Skeletal muscle tissue (tissue), 4 donors: ENCODE data around the gene OR4X1. TPM values are rescaled to one million over a fixed set of nuclear protein-coding genes. Genes with fewer than 3 reads are reported as not detected.
"Not testable (repeated sequence)": the region's sequence is repeated elsewhere in the genome, so short reads cannot be mapped to it uniquely, and the experiment has no call there.

Experiments used
- H3K27ac ChIP-seq: one replicate; pipeline ENCODE4 v1.7.0; 2013; ENCODE audit warnings: mild to moderate bottlenecking, low read depth, low read length, inconsistent platforms
- H3K27me3 ChIP-seq, 3 donors: one replicate each; pipeline ENCODE4 v1.7.0; 2013; ENCODE audit warnings: low read length in 3 of 3; ENCODE audit not compliant: control insufficient read depth in 3 of 3, insufficient read depth in 3 of 3
- H3K36me3 ChIP-seq, 3 donors: one replicate each; pipeline ENCODE4 v1.7.0; 2013; ENCODE audit warnings: low read length in 3 of 3; ENCODE audit not compliant: control insufficient read depth in 3 of 3, insufficient read depth in 3 of 3
- H3K4me1 ChIP-seq, 3 donors: one replicate each; pipeline ENCODE4 v1.7.0; 2013; ENCODE audit warnings: low read length in 3 of 3, mild to moderate bottlenecking in 3 of 3; ENCODE audit not compliant: control insufficient read depth in 3 of 3, insufficient read depth in 3 of 3
- H3K4me3 ChIP-seq, 3 donors: one replicate each; pipeline ENCODE4 v1.7.0; 2013; ENCODE audit warnings: low read length in 3 of 3
- H3K9ac ChIP-seq, 3 donors: one replicate each; pipeline ENCODE4 v1.7.0; 2013; ENCODE audit warnings: low read length in 3 of 3, mild to moderate bottlenecking in 3 of 3, moderate library complexity in 2 of 3, low read depth in 1 of 3
- H3K9me3 ChIP-seq, 3 donors: one replicate each; pipeline ENCODE4 v1.7.0; 2013; ENCODE audit warnings: low read length in 3 of 3; ENCODE audit not compliant: control insufficient read depth in 3 of 3
- total RNA-seq: library from RNA; depleted of rRNA; stranded (reverse); fragments of >200 nt; gene quantifications from one replicate; pipeline ENCODE4 v1.2.3, GENCODE V29; 2014
- donor health status: Osteomylitis.

Gene OR4X1, protein sequence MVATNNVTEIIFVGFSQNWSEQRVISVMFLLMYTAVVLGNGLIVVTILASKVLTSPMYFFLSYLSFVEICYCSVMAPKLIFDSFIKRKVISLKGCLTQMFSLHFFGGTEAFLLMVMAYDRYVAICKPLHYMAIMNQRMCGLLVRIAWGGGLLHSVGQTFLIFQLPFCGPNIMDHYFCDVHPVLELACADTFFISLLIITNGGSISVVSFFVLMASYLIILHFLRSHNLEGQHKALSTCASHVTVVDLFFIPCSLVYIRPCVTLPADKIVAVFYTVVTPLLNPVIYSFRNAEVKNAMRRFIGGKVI
- total RNA-seq, result not detected

DNA sequence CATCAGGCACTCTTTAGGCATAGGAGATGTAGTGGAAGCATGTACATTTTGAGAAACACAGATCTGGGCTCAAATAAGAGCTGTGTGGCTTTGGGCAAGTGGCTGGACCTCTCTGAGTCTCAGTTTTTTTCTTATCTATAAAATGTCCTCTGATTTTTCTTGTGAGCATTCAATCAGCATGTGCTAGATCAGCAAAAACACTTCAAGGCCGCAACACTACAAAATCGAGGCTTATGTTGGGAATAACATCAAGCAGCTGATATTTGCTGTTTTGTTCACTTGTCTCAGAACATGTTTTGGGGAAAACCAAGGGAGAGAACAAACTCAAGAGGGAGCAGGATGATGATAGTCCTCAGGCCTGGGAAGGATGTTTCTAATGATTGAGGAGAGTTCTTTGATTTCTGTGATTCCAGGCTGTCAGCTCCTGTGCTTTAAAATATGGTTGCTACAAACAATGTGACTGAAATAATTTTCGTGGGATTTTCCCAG lies at the start of gene OR4X1:
Gene OR4X1 (plus strand): TSS at position 439 of the 489 bp plus-strand sequence. CDS start 0 bp downstream, at position 439.
- Histone ChIP-seq H3K9me3 (no peaks in the 10 kb centered on the region), H3K4me1 (no peaks in the 10 kb centered on the region), H3K4me3 (no peak within 1 kb of the TSS), H3K27ac (no peak within 1 kb of the TSS), H3K9ac (no peak within 1 kb of the TSS), H3K27me3 (no peaks in the 10 kb centered on the region), H3K36me3 (no peaks in the 10 kb centered on the region)

DNA sequence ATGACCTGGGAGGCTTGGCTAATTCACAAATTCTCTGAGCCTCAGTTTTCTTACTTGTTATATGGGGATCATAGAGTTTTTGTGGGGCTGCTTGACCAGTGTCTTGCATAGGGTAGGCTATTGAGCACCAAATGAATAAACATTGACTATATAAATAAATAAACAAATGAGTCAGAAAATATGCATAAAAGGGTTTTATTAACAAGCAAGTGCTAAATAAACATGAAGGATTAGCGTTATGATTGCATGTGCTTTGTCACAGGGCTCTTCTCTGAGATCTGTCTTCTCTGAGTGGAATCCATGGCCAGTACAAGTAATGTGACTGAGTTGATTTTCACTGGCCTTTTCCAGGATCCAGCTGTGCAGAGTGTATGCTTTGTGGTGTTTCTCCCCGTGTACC lies 47.2 kb upstream of the OR4X1 start, which contains the start of gene OR4B1:
Gene OR4B1 (plus strand): TSS at position 301 of the 400 bp plus-strand sequence. CDS start 0 bp downstream, at position 301.
- Histone ChIP-seq H3K36me3 (no peaks in the 10 kb centered on the region), H3K4me1 (no peaks in the 10 kb centered on the region), H3K9ac (no peak within 1 kb of the TSS), H3K9me3 (no peaks in the 10 kb centered on the region), H3K4me3 (no peak within 1 kb of the TSS), H3K27me3 (no peaks in the 10 kb centered on the region), H3K27ac (no peak within 1 kb of the TSS)

DNA sequence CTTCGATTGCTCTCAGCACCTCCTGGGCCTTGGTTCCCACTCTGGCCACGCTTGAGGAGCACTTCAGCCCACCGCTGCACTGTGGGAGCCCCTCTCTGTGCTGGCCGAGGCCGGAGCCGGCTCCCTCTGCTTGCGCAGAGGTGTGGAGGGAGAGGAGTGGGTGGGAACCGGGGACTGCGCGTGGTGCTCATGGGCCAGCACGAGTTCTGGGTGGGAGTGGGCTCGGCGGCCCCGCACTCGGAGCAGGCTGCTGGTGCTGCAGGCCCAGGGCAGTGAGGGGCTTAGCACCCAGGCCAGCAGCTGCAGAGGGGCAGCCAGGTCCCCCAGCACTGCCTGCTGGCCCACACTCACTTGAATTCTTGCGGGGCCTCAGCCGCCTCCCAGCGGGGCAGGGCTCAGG lies 34.9 kb upstream of the OR4X1 start:
- Histone ChIP-seq H3K4me3 (no peak overlapping the region), H3K27ac (no peak overlapping the region), H3K36me3 (no peaks in the 10 kb centered on the region), H3K9ac (no peak overlapping the region), H3K9me3 (peaks cover 0 to 2% (median 0%) of the 10 kb centered on the region in 3 donors), H3K4me1 (no peaks in the 10 kb centered on the region), H3K27me3 (no peaks in the 10 kb centered on the region)

DNA sequence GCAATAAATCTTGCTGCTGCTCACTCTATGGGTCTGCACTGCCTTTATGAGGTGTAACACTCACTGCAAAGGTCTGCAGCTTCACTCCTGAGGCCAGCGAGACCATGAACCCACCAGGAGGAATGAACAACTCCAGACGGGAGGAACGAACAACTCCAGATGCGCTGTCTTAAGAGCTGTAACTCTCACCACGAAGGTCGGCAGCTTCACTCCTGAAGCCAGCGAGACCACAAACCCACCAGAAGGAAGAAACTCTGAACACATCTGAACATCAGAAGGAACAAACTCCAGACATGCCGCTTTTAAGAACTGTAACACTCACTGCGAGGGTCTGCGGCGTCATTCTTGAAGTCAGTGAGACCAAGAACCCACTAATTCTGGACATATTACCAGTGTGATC lies 33.6 kb upstream of the OR4X1 start:
- H3K4me3 ChIP-seq, H3K36me3 ChIP-seq, H3K9me3 ChIP-seq, H3K4me1 ChIP-seq, H3K9ac ChIP-seq, H3K27ac ChIP-seq, H3K27me3 ChIP-seq: not testable (repeated sequence)

DNA sequence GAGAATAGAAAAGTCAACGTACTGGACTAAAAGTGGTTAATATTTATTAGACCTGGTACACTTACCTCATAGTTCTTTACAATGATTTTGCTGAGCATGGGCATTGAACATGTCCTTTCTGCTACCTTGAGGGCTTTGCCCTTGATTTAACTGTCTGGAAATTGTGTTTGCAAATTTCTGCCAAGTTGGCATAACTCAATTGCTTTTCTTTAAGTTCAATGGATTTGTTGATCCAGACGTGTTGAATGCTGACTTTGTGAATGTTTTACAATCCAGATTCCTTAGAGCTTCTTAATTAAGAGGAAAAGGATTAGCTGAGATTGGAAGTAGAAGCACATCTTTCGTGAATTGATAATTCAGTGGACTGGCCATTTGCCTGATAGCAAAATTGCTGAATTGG lies 25.9 kb upstream of the OR4X1 start:
- H3K9me3 ChIP-seq, result no peaks in the 10 kb centered on the region
- no peak overlapping the region for H3K27ac ChIP-seq
- no peaks in the 10 kb centered on the region for H3K4me1 ChIP-seq
- H3K9ac ChIP-seq, result no peak overlapping the region
- H3K4me3 ChIP-seq, result no peak overlapping the region
- H3K27me3 ChIP-seq, result no peaks in the 10 kb centered on the region
- H3K36me3 ChIP-seq, result no peaks in the 10 kb centered on the region

DNA sequence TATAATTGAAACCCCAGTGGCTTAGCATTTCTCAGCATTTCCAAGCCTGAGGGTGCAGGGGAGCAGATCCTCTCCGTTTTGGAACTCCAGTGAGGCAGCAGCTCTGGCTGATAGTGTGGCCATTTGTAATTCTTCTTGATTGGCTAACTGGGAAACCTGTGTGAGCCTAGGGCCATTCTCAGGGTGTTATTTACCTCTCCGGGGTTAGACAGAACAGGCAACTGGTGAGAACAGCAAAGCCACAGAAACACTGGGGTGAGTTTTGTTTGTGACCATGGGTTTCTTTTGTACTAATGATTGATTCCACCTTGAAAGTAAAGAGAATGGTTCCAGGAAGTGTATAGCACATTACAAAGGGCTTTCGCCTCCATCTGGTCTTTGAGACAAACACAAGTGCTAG lies 21.2 kb upstream of the OR4X1 start:
- no peaks in the 10 kb centered on the region for H3K27me3 ChIP-seq

DNA sequence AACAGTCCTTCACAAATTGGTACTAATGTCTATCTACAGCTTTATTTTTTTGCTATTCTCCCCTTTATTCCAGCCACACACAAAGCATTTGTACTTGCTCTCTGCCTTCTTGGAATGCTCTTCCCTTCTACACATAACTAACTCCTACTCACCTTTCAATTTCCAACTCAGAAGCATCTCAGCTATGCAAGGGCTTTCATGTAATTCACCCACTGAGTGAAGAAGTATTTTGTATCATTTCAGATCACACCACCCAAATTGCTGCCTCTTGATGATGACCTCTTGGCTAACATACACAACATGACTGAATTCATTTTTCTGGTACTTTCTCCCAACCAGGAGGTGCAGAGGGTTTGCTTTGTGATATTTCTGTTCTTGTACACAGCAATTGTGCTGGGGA lies 18.9 kb upstream of the OR4X1 start, which contains the start of gene OR4X2:
Gene OR4X2 (plus strand): TSS at position 301 of the 400 bp plus-strand sequence. CDS start 0 bp downstream, at position 301.
- H3K9me3 ChIP-seq, result peaks cover 0 to 4% (median 3%) of the 10 kb centered on the region in 3 donors
- H3K4me3 ChIP-seq, result no peak within 1 kb of the TSS
- H3K9ac ChIP-seq, result no peak within 1 kb of the TSS
- H3K27ac ChIP-seq, result no peak within 1 kb of the TSS
- no peaks in the 10 kb centered on the region for H3K27me3 ChIP-seq
- H3K36me3 ChIP-seq, result no peaks in the 10 kb centered on the region
- H3K4me1 ChIP-seq, result no peaks in the 10 kb centered on the region

More for the DNA sequence above, 21.2 kb upstream of the OR4X1 start:
- H3K36me3 ChIP-seq, result no peaks in the 10 kb centered on the region
- no peak overlapping the region for H3K4me3 ChIP-seq
- H3K9me3 ChIP-seq, result peaks cover 0 to 4% (median 0%) of the 10 kb centered on the region in 3 donors
- no peaks in the 10 kb centered on the region for H3K4me1 ChIP-seq
- no peak overlapping the region for H3K9ac ChIP-seq
- no peak overlapping the region for H3K27ac ChIP-seq

DNA sequence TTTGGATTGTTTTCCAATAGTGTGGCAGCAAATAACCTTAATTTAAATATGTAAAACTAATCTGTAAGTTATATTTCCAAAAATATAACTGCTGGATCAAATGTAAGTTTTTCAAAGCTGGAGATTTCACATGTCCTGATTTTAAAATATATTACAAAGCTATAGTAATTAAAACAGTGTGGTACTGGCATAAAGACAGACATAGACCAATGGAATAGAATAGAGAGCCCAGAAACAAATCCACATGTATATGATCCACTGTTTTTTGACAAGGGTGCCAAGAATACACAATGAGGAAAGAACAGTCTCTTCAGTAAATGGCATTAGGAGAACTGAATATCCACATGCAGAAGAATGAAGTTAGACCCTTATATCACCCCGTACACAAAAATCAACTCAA lies 14.8 kb upstream of the OR4X1 start:
- Histone ChIP-seq H3K36me3 (no peaks in the 10 kb centered on the region), H3K27ac (no peak overlapping the region), H3K4me1 (no peaks in the 10 kb centered on the region), H3K4me3 (no peak overlapping the region), H3K9me3 (peaks cover 2 to 4% (median 3%) of the 10 kb centered on the region in 3 donors), H3K9ac (no peak overlapping the region), H3K27me3 (no peaks in the 10 kb centered on the region)

DNA sequence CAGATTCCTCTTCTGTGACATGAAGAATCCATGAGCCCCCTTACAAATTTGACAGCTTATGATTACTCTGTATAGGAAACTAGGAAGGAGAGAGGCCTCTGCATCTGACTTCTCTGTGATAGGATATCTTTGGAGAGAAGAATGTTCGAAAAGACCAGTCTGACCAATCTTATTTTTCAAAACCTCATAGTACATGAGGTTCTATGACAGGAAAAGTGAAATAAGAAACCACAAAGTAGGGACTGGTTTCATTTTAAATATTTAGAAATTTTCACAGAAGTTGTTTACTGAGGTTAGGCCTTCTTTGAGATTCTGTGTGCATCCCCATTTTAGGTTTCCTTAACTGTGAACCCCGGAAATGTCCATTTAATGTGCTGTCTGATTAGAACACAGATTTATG lies 2.1 kb upstream of the OR4X1 start:
- Histone ChIP-seq H3K36me3 (no peaks in the 10 kb centered on the region), H3K4me3 (no peak overlapping the region), H3K4me1 (no peaks in the 10 kb centered on the region), H3K27ac (no peak overlapping the region), H3K9me3 (no peaks in the 10 kb centered on the region), H3K9ac (no peak overlapping the region), H3K27me3 (no peaks in the 10 kb centered on the region)

DNA sequence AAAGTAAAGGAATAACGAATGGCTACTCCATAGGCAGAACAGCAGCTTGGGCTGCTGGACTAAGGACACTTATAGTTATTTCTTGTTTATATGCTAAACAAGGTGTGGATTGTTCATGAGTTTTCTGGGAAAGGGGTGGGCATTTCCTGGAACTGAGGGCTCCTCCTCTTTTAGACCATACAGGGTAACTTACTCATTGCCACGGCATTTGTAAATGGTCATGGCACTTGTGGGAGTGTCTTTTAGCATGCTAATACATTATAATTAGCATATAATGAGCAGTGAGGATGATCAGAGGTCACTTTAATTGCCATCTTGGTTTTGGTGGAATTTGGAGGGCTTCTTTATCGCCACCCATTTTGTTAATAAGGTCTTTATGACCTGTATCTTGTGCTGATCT lies 7.0 kb downstream of the OR4X1 start:
- Histone ChIP-seq H3K27me3 (no peaks in the 10 kb centered on the region), H3K36me3 (no peaks in the 10 kb centered on the region), H3K9me3 (no peaks in the 10 kb centered on the region), H3K9ac (no peak overlapping the region), H3K4me1 (no peaks in the 10 kb centered on the region), H3K27ac (no peak overlapping the region), H3K4me3 (no peak overlapping the region)
